ENCODE results near the gene FER. TPM values are rescaled to one million over a fixed set of nuclear protein-coding genes. Genes with fewer than 3 reads are reported as not detected.
"Not testable (repeated sequence)": the region's sequence is repeated elsewhere in the genome, so short reads cannot be mapped to it uniquely, and the experiment has no call there.

Gene FER
- polyA plus RNA-seq, 3 donors: 16.2 to 20.5 (median 19.9) TPM

- not testable (repeated sequence) for DNase-seq (ENCODE audit: low read depth in 3 of 3, low spot score in 2 of 3)
Observed at GRCh38 chr5:108794349-108794748, 46.7 kb downstream of the FER start.

- DNase-seq (ENCODE audit: low read depth in 3 of 3, low spot score in 2 of 3): no peak
Observed at GRCh38 chr5:108797396-108797795, 49.7 kb downstream of the FER start.

GRCh38 chr5:108797986-108798385 lies 50.3 kb downstream of the FER start:
- DNase-seq (ENCODE audit: low read depth in 3 of 3, low spot score in 2 of 3): no peak

GRCh38 chr5:108798513-108799265 lies 51.0 kb downstream of the FER start:
- no peak for DNase-seq (ENCODE audit: low read depth in 3 of 3, low spot score in 2 of 3)

- DNase-seq (ENCODE audit: low read depth in 3 of 3, low spot score in 2 of 3): no peak
Observed at GRCh38 chr5:108801301-108801700, 53.6 kb downstream of the FER start.

GRCh38 chr5:108801776-108802175 lies 54.1 kb downstream of the FER start:
- DNase-seq (ENCODE audit: low read depth in 3 of 3, low spot score in 2 of 3): no peak

- no peak for DNase-seq (ENCODE audit: low read depth in 3 of 3, low spot score in 2 of 3)
Observed at GRCh38 chr5:108810717-108811116, 63.0 kb downstream of the FER start.

GRCh38 chr5:108813673-108814072 lies 66.0 kb downstream of the FER start:
- DNase-seq (ENCODE audit: low read depth in 3 of 3, low spot score in 2 of 3): no peak

GRCh38 chr5:108814551-108814950 lies 66.9 kb downstream of the FER start:
- DNase-seq (ENCODE audit: low read depth in 3 of 3, low spot score in 2 of 3): no peak

- DNase-seq (ENCODE audit: low read depth in 3 of 3, low spot score in 2 of 3): no peak
Observed at GRCh38 chr5:108818613-108819272, 71.0 kb downstream of the FER start.

GRCh38 chr5:108820983-108821382 lies 73.3 kb downstream of the FER start:
- no peak for DNase-seq (ENCODE audit: low read depth in 3 of 3, low spot score in 2 of 3)

GRCh38 chr5:108822211-108822947 lies 74.7 kb downstream of the FER start:
- no peak for DNase-seq (ENCODE audit: low read depth in 3 of 3, low spot score in 2 of 3)

- DNase-seq (ENCODE audit: low read depth in 3 of 3, low spot score in 2 of 3): no peak
Observed at GRCh38 chr5:108827131-108827530, 79.4 kb downstream of the FER start.

GRCh38 chr5:108830705-108831276 lies 83.1 kb downstream of the FER start:
- no peak for DNase-seq (ENCODE audit: low read depth in 3 of 3, low spot score in 2 of 3)

- no peak for DNase-seq (ENCODE audit: low read depth in 3 of 3, low spot score in 2 of 3)
Observed at GRCh38 chr5:108836492-108836891, 88.8 kb downstream of the FER start.

GRCh38 chr5:108842260-108842941 lies 94.7 kb downstream of the FER start:
- not testable (repeated sequence) for DNase-seq (ENCODE audit: low read depth in 3 of 3, low spot score in 2 of 3)

GRCh38 chr5:108851129-108851528 lies 103.4 kb downstream of the FER start:
- DNase-seq (ENCODE audit: low read depth in 3 of 3, low spot score in 2 of 3): not testable (repeated sequence)

GRCh38 chr5:108857905-108858304 lies 110.2 kb downstream of the FER start:
- no peak for DNase-seq (ENCODE audit: low read depth in 3 of 3, low spot score in 2 of 3)

- no peak for DNase-seq (ENCODE audit: low read depth in 3 of 3, low spot score in 2 of 3)
Observed at GRCh38 chr5:108858959-108859358, 111.3 kb downstream of the FER start.

- DNase-seq (ENCODE audit: low read depth in 3 of 3, low spot score in 2 of 3): no peak
Observed at GRCh38 chr5:108862211-108862610, 114.5 kb downstream of the FER start.

- DNase-seq (ENCODE audit: low read depth in 3 of 3, low spot score in 2 of 3): not testable (repeated sequence)
Observed at GRCh38 chr5:108866097-108866496, 118.4 kb downstream of the FER start.
